DOHH2 (cell line): ENCODE results near the gene MBTD1.

ENCODE experiments used
- H3F3A ChIP-seq: fragments of 200-600 bp; sonication (generic), shearing (Covaris generic); 2 replicates; pipeline ENCODE4 v1.6.0; 2016; ENCODE audit warnings: antibody characterized with exemption, mild to moderate bottlenecking; ENCODE audit not compliant: control insufficient read depth, insufficient read depth
- H3K27ac ChIP-seq: fragments of 200-600 bp; sonication (generic); 2 replicates; pipeline ENCODE4 v1.5.1; 2014; ENCODE audit warnings: low read depth, mild to moderate bottlenecking, low read length, moderate library complexity
- H3K27me3 ChIP-seq: fragments of 200-600 bp; sonication (generic); 2 replicates; pipeline ENCODE4 v1.6.1; 2014; ENCODE audit warnings: mild to moderate bottlenecking, low read length, mixed read lengths; ENCODE audit not compliant: control insufficient read depth
- H3K36me3 ChIP-seq: fragments of 200-600 bp; sonication (generic); 2 replicates; pipeline ENCODE4 v1.6.1; 2014; ENCODE audit warnings: mild to moderate bottlenecking, low read length, moderate library complexity, mixed read lengths; ENCODE audit not compliant: control insufficient read depth
- H3K4me1 ChIP-seq: fragments of 200-600 bp; sonication (generic); 2 replicates; pipeline ENCODE4 v1.6.1; 2014; ENCODE audit warnings: mild to moderate bottlenecking, low read length, mixed read lengths; ENCODE audit not compliant: control insufficient read depth
- H3K4me2 ChIP-seq: fragments of 200-600 bp; sonication (generic); 2 replicates; pipeline ENCODE4 v1.6.0; 2014; ENCODE audit warnings: mild to moderate bottlenecking, low read length, moderate library complexity
- H3K4me3 ChIP-seq: fragments of 200-600 bp; sonication (generic); 2 replicates; pipeline ENCODE4 v1.5.1; 2014; ENCODE audit warnings: mild to moderate bottlenecking, low read length, mixed read lengths
- H3K79me2 ChIP-seq: fragments of 200-600 bp; sonication (generic); 2 replicates; pipeline ENCODE4 v1.6.1; 2014; ENCODE audit warnings: mild to moderate bottlenecking, low read length, mixed read lengths; ENCODE audit not compliant: control insufficient read depth
- H3K9me2 ChIP-seq: fragments of 200-600 bp; sonication (generic); replicated peaks from 2 replicates; pipeline ENCODE4 v1.6.1; 2014; ENCODE audit warnings: mild to moderate bottlenecking, low read length, mixed read lengths; ENCODE audit not compliant: control insufficient read depth
- H3K9me3 ChIP-seq: fragments of 200-600 bp; sonication (generic); 2 replicates; pipeline ENCODE4 v1.6.1; 2014; ENCODE audit warnings: antibody characterized with exemption, low read length, mixed read lengths; ENCODE audit not compliant: control insufficient read depth, insufficient read depth
- H4K20me1 ChIP-seq: fragments of 200-600 bp; sonication (generic); 2 replicates; pipeline ENCODE4 v1.6.0; 2014; ENCODE audit warnings: low read depth, mild to moderate bottlenecking, antibody characterized with exemption, low read length, moderate library complexity; ENCODE audit not compliant: control insufficient read depth, insufficient read depth
- EZH2phosphoT487 ChIP-seq: fragments of 200-600 bp; sonication (generic); IDR thresholded peaks from 2 replicates; pipeline ENCODE4 v1.6.1; 2017; ENCODE audit warnings: borderline replicate concordance, mild to moderate bottlenecking, antibody characterized with exemption, low read length, moderate library complexity, mixed read lengths
- TF ChIP-seq, protein P1 (sequence below): fragments of 200-600 bp; sonication (generic); IDR thresholded peaks from one replicate; pipeline ENCODE4 v1.5.1; 2014; ENCODE audit warnings: antibody characterized with exemption, mild to moderate bottlenecking, low read depth, low read length; ENCODE audit not compliant: poor library complexity, severe bottlenecking

Gene MBTD1

DNA sequence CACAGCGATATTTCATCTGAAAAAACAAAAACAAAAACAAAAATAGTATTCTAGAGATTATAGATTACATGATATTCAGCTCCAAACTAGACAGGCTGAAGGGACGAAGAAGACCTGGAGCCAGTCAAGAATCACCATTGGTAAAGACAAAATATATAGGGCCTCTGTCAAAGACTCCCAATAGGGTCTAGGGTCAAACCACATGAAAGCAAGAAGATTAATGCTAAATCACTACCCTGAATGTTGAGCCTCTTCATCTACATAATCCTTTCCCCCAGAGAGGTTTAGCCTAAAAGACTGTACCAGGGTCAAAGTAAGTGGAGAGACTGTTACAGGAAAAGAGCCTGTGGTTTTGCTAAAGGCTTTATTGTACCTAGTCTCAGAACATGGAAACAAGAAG is 117.3 kb downstream of the MBTD1 start:
- Histone ChIP-seq H3K4me2 (no peak overlapping the region), H3F3A (no peaks in the 10 kb centered on the region), H4K20me1 (no peaks in the 10 kb centered on the region), H3K4me3 (no peak overlapping the region), H3K4me1 (no peaks in the 10 kb centered on the region), H3K36me3 (no peaks in the 10 kb centered on the region), H3K9me3 (no peaks in the 10 kb centered on the region), H3K9me2 (no peaks in the 10 kb centered on the region), H3K27me3 (no peaks in the 10 kb centered on the region), H3K27ac (no peak overlapping the region), H3K79me2 (no peaks in the 10 kb centered on the region)
- TF ChIP-seq, protein P1, sequence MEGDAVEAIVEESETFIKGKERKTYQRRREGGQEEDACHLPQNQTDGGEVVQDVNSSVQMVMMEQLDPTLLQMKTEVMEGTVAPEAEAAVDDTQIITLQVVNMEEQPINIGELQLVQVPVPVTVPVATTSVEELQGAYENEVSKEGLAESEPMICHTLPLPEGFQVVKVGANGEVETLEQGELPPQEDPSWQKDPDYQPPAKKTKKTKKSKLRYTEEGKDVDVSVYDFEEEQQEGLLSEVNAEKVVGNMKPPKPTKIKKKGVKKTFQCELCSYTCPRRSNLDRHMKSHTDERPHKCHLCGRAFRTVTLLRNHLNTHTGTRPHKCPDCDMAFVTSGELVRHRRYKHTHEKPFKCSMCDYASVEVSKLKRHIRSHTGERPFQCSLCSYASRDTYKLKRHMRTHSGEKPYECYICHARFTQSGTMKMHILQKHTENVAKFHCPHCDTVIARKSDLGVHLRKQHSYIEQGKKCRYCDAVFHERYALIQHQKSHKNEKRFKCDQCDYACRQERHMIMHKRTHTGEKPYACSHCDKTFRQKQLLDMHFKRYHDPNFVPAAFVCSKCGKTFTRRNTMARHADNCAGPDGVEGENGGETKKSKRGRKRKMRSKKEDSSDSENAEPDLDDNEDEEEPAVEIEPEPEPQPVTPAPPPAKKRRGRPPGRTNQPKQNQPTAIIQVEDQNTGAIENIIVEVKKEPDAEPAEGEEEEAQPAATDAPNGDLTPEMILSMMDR = no peak
- no peak for TF ChIP-seq EZH2phosphoT487

- no peak overlapping the region for H3K4me2 ChIP-seq
- no peaks in the 10 kb centered on the region for H3K9me2 ChIP-seq
- H3K27me3 ChIP-seq = peaks cover 3% of the 10 kb centered on the region; the same call in 1 of the 2 replicates
- H4K20me1 ChIP-seq = no peaks in the 10 kb centered on the region
- H3F3A ChIP-seq = no peaks in the 10 kb centered on the region
- no peak overlapping the region for H3K27ac ChIP-seq
- no peaks in the 10 kb centered on the region for H3K9me3 ChIP-seq
- H3K36me3 ChIP-seq = no peaks in the 10 kb centered on the region
- no peaks in the 10 kb centered on the region for H3K79me2 ChIP-seq
- no peaks in the 10 kb centered on the region for H3K4me1 ChIP-seq
- no peak overlapping the region for H3K4me3 ChIP-seq
- TF ChIP-seq EZH2phosphoT487 = no peak
- TF ChIP-seq, protein P1 = no peak
These were observed 123.9 kb downstream of the MBTD1 start for GRCh38 chr17:51135956-51136355.

DNA sequence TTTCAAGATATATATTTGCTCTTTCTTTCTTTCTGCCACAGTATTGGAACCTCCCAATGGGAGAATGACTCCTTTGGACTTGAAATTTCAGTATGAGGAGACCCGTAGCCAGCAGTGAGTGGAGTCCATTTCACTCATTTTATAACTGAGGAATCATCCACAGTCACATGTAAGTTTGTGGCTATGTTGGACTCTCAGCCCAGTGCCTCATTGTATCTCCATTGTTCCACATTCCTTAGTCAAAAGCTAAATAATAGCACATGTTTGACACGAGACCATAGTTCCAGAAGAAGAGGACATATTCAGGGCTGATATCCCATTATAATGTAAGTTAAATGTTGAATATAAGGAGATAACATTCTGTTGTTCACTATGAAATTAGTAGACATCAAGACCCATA is 126.5 kb downstream of the MBTD1 start:
- no peak overlapping the region for H3K27ac ChIP-seq

More for the DNA sequence above, 126.5 kb downstream of the MBTD1 start:
- no peaks in the 10 kb centered on the region for H3K36me3 ChIP-seq
- H3K4me2 ChIP-seq = no peak overlapping the region
- no peaks in the 10 kb centered on the region for H3K9me2 ChIP-seq
- TF ChIP-seq, protein P1 = no peak
- TF ChIP-seq EZH2phosphoT487 = no peak
- no peaks in the 10 kb centered on the region for H3K79me2 ChIP-seq
- H3K9me3 ChIP-seq = no peaks in the 10 kb centered on the region
- no peaks in the 10 kb centered on the region for H4K20me1 ChIP-seq
- H3K4me3 ChIP-seq = no peak overlapping the region
- H3K4me1 ChIP-seq = no peaks in the 10 kb centered on the region
- no peaks in the 10 kb centered on the region for H3F3A ChIP-seq
- H3K27me3 ChIP-seq = peaks cover 3% of the 10 kb centered on the region; the same call in 1 of the 2 replicates
